OCI-LY3 (cell line): ENCODE results near the gene HSDL2.
"Not testable (repeated sequence)": the region's sequence is repeated elsewhere in the genome, so short reads cannot be mapped to it uniquely, and the experiment has no call there.

ENCODE experiments used
- H2AFZ ChIP-seq: fragments of 200-600, 300-600 bp; shearing (Covaris generic); 2 replicates; pipeline ENCODE4 v1.6.0; 2014; ENCODE audit warnings: antibody characterized with exemption, low read depth, low read length
- H3K27ac ChIP-seq: fragments of 200-600, 300-600 bp; sonication (generic); 2 replicates; pipeline ENCODE4 v1.5.1; 2014; ENCODE audit warnings: mild to moderate bottlenecking, low read length, moderate library complexity, mixed read lengths
- H3K27me3 ChIP-seq: fragments of 200-600, 300-600 bp; sonication (generic); 2 replicates; pipeline ENCODE4 v1.6.1; 2014; ENCODE audit warnings: low read depth, low read length, mixed read lengths
- H3K36me3 ChIP-seq: fragments of 200-600, 300-600 bp; sonication (generic); replicated peaks from 2 replicates; pipeline ENCODE3; 2014; ENCODE audit warnings: low read depth, low read length, mixed read lengths
- H3K4me1 ChIP-seq: fragments of 300-600, 200-600 bp; sonication (generic); 2 replicates; pipeline ENCODE4 v1.6.1; 2014; ENCODE audit warnings: low read length, mixed read lengths
- H3K4me2 ChIP-seq: fragments of 200-600, 300-600 bp; sonication (generic); 2 replicates; pipeline ENCODE4 v1.6.1; 2014; ENCODE audit warnings: low read length, mixed read lengths
- H3K4me3 ChIP-seq: fragments of 300-600, 200-600 bp; sonication (generic); 2 replicates; pipeline ENCODE4 v1.5.1; 2014; ENCODE audit warnings: antibody characterized with exemption, mild to moderate bottlenecking, low read length, moderate library complexity
- H3K79me2 ChIP-seq: fragments of 300-600, 200-600 bp; shearing (Covaris generic); 2 replicates; pipeline ENCODE4 v1.6.1; 2014; ENCODE audit warnings: mild to moderate bottlenecking, low read length, mixed read lengths
- H3K9ac ChIP-seq: fragments of 300-600, 200-600 bp; shearing (Covaris generic); 2 replicates; pipeline ENCODE4 v1.6.0; 2014; ENCODE audit warnings: mild to moderate bottlenecking, low read length, moderate library complexity
- H3K9me3 ChIP-seq: fragments of 200-600, 300-600 bp; shearing (Covaris generic); 2 replicates; pipeline ENCODE4 v1.6.1; 2014; ENCODE audit warnings: low read length, mixed read lengths; ENCODE audit not compliant: insufficient read depth
- H4K20me1 ChIP-seq: fragments of 200-600, 300-600 bp; sonication (generic); 2 replicates; pipeline ENCODE4 v1.6.1; 2016; ENCODE audit warnings: low read length, mixed read lengths; ENCODE audit not compliant: insufficient read depth
- CTCF ChIP-seq: fragments of 200-600, 300-600 bp; sonication (generic); IDR thresholded peaks from 2 replicates; pipeline ENCODE4 v1.5.1; 2014; ENCODE audit warnings: antibody characterized with exemption, low read length, low read depth
- EZH2phosphoT487 ChIP-seq: fragments of 200-600 bp; shearing (Covaris generic); IDR thresholded peaks from 2 replicates; pipeline ENCODE4 v1.6.1; 2018; ENCODE audit warnings: antibody characterized with exemption, mixed run types, low read depth

Gene HSDL2

GRCh38 chr9:112411626-112412027 lies 31.7 kb downstream of the HSDL2 start:
- H2AFZ ChIP-seq, result no peak overlapping the region
- no peaks in the 10 kb centered on the region for H3K4me1 ChIP-seq
- H3K36me3 ChIP-seq, result no peaks in the 10 kb centered on the region
- H3K4me2 ChIP-seq, result no peak overlapping the region
- H3K9ac ChIP-seq, result no peak overlapping the region
- H4K20me1 ChIP-seq, result no peaks in the 10 kb centered on the region
- H3K4me3 ChIP-seq, result no peak overlapping the region
- TF ChIP-seq EZH2phosphoT487 (no peak), CTCF (no peak)
- H3K9me3 ChIP-seq, result no peaks in the 10 kb centered on the region
- H3K79me2 ChIP-seq, result no peaks in the 10 kb centered on the region
- H3K27me3 ChIP-seq, result no peaks in the 10 kb centered on the region
- no peak overlapping the region for H3K27ac ChIP-seq

- not testable (repeated sequence) for H3K27ac ChIP-seq, H3K4me1 ChIP-seq, H3K4me2 ChIP-seq, H3K4me3 ChIP-seq, H3K9ac ChIP-seq, H3K79me2 ChIP-seq, H3K36me3 ChIP-seq, H3K27me3 ChIP-seq, H3K9me3 ChIP-seq, H2AFZ ChIP-seq, H4K20me1 ChIP-seq
Observed at GRCh38 chr9:112413728-112414127, 33.8 kb downstream of the HSDL2 start.

GRCh38 chr9:112420208-112420607 lies 40.3 kb downstream of the HSDL2 start:
- Histone ChIP-seq H3K79me2 (no peaks in the 10 kb centered on the region), H3K4me2 (no peak overlapping the region), H3K36me3 (no peaks in the 10 kb centered on the region), H2AFZ (no peak overlapping the region), H3K4me3 (no peak overlapping the region), H3K27ac (no peak overlapping the region), H3K9ac (no peak overlapping the region), H3K27me3 (no peaks in the 10 kb centered on the region), H4K20me1 (no peaks in the 10 kb centered on the region), H3K4me1 (no peaks in the 10 kb centered on the region), H3K9me3 (no peaks in the 10 kb centered on the region)
- TF ChIP-seq CTCF, result no peak
- no peak for TF ChIP-seq EZH2phosphoT487

- Histone ChIP-seq H3K4me1 (no peaks in the 10 kb centered on the region), H4K20me1 (no peaks in the 10 kb centered on the region), H3K79me2 (no peaks in the 10 kb centered on the region), H2AFZ (no peak overlapping the region), H3K27me3 (no peaks in the 10 kb centered on the region), H3K36me3 (no peaks in the 10 kb centered on the region), H3K9ac (no peak overlapping the region), H3K27ac (no peak overlapping the region), H3K9me3 (no peaks in the 10 kb centered on the region), H3K4me3 (no peak overlapping the region), H3K4me2 (no peak overlapping the region)
- TF ChIP-seq CTCF, result no peak
- TF ChIP-seq EZH2phosphoT487, result no peak
Observed at GRCh38 chr9:112421771-112422222, 41.9 kb downstream of the HSDL2 start.
